HG03460 (cell line): ENCODE measurements around the gene PIGQ.

Source experiments
- ATAC-seq: cut with Tn5 transposase; IDR thresholded peaks from one replicate; pipeline ENCODE4 v1.9.1; 2021; ENCODE audit not compliant: unreplicated experiment

PIGQ gene

DNA sequence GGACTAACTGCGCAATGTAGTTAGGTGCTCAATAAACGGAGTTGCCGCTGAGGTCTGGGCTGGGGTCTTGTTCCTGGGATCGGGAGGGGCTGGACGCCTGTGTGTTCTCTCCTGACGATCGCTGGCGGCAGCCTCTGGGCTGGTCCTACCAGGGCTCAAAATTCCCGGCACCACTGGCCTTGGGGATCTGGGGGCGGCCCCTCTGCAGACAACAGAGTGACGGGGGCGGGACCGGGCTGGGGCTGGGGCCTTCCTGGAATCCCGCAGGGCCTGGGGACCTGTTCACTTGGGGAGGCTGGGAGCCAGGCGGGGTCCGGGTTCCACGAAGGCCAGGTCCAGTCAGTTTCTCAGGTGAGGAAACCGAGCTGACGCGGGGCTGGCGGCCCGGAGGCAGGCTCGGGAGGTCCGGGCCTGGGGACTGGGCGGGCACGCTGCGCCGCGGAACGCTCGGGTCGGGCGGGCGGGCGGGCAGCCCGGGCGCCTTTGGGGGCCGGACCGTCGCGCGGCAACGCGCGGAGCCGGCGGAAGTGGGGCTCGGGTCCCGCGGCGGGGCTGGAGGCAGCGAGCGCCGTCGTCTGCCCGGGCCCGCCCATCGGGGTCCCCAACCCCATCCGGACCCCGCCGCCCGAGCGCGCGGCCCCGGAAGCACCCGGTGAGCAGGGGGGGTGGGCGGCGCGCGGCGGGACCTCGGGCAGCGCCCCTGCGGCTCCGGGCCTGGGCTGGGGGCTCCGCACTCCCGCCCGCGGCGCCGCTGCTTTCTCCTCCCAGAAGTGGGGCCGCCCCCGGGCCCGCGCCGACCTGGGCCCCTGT, at the start of gene PIGQ:
PIGQ (plus strand) TSS at position 524 of the 810 bp plus-strand sequence. CDS start 4,107 bp downstream, outside the sequence.
- peak; percentile 47 for ATAC-seq

DNA sequence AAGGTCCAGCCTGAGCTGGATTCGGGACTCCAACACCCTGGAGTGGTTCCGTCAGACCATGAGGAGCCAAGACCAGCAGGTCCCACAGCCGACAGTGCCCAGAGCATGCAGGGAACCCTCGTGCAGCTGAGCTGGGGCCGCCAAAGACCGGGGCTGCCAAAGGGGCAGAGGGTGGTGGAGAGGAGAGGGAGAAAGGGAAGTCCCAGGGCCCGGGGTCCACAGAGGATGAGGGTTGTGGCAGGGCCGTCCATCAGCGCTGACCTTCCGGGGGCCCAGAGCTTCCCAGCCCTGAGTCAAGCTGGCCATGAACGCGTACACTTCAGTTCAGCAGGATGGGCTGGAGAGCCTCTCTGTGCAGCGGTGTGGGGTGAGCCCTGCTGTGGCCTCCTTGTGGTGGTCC, 48.9 kb upstream of the PIGQ start:
- ATAC-seq: no peak

DNA sequence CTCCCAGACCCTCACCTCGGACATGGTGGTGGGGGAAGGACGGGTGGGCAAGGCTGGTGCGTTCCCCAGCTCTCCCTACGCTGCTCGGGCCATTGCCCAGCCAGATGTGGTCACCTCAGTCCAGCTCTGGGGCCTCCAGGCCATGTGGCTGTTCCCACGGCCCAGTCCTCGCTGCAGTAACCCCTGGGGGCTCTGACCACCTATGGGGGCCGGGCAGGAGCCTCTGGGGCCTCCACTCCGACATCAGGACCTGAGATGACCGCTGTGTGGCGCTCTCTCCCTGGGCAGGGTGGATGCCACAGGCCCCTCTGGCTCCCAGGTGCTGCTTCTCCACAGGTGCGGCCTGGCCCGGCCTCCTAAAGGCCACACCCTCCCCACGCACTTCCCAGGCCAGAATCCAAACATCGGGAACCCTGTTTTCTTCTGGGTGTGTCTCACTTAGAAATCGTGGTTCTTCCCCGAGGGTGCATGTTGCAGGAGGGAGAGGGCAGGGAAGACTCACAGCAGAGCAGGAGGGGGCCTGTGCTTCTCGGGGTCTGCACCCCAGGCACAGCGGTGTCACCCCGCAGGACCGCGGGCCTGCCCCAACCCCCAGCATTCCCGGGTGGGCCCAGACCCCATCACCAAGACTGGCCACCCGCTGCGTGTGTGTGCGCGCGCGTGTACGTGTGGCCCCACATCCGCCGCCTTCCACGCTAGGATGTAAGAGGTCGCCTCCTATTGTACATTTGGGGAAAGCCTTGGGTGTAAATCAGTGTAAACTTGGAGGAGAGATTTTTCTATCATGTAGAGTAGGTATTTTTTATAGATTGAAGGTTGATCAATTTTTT, 48.2 kb upstream of the PIGQ start:
- ATAC-seq: no peak

DNA sequence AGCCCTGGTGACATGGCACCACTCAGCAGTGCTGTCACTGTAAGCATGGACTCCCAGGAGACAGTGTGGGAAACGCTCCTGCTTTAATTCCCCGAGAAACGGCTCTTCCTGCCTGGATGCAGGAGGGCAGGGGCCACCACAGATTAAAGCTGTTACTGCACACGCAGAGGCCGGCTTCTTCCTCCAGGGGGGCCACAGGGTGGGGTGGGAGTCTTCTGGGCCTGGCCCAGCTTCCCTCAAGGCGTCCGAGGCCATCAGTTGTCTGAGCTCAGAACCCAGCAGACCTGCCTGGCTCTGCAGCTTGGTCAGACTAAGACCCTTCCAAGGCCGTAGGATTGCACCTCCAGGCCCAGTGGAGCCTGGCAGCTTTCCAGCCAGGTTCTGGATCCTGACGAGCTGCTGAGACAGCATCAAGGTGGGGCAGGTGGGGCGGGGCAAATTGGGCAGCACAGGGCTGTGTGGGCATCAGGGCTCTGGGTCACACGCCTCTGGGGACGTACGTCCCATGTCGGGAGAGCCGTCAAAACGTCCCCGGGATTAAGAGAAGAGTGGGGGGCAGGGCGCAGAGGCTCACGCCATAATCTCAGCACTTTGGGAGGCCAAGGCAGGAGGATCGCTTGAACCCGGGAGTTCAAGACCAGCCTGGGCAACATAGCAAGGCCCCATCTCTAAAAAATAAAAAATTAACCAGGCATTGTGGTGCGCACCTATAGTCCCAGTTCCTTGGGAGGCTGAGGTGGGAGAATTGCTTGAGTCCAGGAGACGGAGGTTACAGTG, 47.3 kb upstream of the PIGQ start:
- ATAC-seq: no peak

DNA sequence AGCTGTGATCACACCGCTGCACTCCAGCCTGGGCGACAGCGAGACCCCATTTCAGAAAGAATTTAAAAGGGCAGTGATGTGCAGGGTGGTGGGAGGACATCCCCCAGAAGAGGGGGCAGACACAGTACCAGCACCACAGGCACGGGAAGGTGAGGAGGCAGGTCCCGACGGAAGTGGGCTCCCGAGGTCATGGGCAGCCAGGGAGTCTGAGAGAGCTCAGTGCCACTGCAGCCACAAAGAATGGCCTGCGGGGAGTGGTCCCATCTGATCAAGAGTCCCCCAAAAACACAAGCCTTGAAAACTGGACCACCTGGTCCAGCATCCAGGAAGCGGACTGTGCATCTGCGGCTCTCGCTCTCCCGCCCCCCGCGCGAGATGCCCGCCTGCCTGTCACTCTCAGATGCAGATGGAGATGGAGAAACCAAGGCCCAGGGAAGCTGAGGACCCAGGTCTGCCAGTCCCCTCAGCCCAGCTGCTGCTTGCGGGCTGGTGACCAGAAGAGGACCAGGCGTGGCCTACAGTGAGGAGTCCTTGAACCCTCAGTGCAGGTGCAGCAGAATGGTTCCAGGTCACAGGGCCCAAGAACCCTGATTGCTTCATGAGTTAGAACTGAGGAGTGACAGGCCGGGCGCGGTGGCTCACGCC, 46.5 kb upstream of the PIGQ start:
- no peak for ATAC-seq

DNA sequence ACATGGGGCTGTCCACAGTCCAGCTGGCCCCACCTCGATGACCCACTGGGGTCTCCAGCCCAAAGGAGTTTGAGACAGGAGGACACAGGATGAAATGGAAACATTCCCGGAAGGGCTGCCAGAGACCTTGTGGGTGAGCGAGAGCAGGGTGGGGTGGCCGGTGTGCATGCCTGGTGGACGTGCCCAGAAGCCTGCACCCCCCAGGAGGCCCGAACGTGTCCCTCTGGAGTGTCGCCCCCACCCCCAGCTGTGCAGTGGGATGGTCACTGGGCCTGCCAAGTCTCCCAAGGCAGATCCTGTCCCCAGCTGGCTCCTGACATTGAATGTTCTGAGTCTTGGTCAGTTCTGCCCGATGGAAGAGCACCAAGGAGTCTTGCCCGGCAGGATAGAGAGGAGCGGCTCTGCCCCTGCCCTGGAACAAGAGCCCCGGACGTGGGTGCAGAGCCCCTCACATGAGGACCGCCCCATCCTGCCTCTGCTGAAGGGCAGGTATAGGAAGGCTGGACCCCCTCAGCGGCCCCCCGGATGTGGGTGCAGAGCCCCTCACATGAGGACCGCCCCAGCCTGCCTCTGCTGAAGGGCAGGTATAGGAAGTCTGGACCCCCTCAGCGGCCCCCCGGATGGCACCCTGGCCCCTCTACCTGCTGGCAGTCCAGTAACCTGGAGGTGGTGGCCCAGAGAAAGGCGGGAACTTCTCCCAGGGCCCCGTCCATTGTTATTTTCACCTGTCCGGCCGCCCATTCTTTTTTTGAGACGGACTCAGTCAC, 45.3 kb upstream of the PIGQ start:
- ATAC-seq: no peak

DNA sequence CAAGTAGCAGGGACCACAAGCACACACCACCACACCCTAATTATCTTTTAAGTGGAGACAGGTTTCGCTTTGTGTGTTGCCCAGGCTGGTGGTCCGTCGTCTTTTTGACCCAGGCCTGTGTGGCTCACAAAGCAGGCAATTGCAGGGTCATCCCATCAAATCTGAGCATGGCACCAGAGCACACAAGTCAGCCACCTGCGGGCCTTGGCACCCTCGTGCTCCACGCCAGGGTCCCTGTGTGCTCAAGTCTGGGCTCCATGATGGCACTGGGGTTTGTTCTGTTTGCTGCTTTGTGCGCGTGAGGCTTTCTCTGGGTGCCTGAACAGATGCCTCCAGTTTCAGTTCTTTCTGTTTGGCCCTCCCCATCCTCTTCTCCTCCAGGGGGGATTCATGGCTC, 44.6 kb upstream of the PIGQ start:
- ATAC-seq: no peak

DNA sequence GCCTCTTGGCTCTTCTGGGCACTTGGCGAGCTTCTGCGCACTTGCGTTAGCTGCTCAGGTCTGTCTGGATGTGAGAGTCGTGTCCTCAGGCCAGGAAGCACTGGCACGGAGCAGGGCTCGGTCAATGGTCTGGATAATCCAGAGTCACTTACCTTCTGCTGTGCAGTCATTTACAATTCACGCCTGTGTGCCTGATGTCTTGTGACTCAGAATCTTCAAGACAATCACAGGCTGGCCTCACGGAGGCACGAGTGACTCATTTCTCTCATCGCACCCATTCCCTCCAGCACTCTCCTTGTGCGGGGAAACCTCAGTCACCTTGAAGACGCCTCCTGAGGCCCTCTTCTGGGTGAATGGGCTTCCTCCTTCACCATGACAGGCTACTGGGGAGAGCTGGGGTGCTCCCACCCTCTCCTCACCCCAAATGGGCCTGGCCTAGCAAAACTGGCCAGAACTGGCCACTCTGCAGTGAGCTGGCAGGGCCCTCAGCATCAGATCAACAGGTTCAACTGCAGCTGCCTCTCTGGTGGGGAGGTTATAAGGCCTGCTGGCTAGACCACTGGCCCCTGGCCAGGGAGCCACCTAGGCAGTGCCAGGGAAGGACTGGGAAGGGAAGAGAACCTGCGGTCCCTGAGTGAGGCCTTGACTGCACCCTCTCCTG, 44.1 kb upstream of the PIGQ start:
- no peak for ATAC-seq

DNA sequence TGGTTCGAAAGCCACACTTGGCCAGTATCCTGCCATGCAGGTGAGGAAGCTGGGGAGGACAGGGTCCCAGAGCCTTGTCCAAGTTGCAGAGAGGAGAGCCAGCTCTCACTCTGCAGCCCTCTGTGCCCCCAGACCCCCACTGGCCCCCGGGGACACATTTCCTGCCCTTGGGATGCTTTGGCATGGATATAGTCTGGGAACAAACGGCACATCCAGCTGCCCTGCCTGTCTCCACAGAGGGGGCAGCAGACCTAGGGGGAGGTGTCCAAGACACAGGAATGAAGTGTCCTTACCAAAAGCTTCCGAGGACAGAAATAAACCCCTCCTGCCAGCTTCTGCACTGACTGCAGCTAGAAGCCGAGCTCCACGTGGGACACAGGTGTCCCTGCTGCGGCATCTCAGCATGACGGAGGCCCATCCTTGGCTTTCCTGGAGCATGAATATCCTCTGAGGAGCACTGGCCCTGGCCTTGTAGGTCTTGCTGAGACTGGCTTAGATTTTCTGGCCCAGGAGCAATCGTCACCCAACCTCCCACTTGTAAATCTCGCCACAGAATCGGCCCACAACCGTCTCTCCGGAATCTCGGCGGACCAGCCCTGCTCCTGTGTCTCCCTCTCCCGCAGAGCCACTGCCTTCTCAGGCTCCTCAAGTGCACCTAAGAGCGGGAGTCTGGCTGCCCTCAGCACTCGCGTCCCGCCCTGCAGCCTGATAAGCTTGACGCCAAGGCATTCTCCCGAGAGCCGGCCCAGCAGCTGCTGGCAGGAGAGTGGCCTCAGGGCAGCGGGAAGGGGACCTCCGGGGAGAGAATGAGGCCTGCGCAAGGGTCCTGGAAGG, 43.4 kb upstream of the PIGQ start:
- ATAC-seq: no peak

DNA sequence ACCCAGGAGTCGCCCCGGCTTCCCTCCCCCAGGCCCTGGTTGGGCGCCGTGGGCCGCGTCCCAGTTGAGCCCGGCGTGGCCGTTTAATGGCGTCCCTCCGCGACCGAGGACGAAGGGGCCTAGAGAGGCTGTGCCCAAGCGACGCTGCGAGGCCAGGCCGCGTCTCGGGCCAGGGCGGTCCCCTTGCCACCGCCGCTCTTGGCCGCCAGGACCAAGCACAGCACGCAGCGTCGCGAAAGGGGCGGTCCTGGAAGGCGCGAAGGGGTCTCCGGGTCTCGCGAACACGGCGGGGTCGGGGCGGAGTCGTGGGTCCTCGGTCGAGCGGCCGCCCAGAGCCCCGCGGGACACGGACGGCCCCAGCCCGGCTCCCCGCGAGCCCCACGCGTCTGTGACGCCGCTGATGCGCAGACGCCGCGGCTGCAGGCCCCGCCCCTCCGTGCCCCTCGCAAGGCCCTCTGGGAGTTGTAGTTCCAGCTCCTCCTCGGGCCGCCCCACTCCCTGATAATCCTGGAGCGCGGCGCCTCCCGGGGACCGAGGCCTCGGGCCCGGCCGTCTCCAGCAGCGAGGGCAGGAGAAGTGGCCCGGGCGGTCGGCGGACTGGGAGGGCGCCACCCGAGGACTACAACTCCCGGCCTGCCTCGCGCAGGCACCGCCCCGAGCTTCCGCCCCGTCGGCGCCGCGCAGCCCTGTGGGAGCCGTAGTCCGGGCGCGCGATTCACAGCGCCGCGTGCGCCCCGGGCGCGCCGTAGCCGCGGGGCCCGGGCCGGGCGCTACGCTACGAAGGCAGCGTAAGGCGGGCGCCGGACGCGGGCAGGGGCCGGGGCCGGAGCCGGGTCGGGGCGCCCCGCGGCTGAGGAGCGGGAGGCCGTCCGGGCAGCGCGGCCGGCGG, 42.5 kb upstream of the PIGQ start, which contains the start of gene CAPN15:
CAPN15 (plus strand) TSS at position 698 of the 889 bp plus-strand sequence. CDS start 19,127 bp downstream, outside the sequence.
- ATAC-seq: peak; percentile 67

DNA sequence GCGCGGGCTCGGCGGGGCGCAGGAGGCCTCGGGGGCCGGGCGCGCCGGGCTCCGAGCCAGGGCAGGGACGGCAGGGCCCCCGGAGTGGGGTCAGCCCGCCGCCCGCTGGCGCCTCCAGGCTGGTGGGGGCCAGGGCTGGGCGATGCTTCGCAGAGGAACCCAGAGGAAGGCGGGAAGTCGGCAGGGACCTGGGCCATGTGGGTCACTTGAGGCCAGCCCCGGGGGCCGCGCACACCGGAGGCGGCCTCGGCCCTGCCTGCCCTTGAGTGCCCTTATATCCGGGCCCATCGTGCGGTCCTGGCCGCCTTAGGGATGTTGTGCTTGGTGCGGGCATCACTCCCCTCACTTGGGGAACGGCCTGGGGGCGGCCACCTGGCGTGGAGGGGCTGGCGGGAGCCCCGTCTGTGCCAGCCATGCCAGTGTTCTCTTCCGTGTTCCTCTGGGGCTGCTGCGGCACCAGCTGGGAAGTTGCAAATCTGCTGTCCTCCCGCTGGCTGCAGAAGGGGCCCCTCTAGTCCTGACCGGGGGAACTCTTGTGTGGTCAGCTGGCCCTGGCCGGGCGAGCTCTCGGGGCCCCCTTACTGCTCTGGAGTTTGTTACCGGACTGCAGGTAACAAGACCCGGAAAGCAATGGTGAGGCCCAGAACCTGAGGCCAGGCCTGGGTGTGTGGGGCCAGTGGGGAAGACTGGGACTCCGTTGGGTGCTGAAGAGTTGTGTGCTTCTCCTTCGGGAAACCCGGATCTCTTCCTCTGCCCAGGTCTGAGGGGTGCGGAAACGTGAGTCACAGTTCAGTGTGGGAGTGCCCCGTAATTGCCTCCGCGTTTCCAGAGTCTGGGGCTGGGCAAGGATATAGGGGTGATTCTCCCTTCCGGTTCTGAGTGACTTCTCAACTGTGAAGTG, 41.4 kb upstream of the PIGQ start:
- no peak for ATAC-seq

DNA sequence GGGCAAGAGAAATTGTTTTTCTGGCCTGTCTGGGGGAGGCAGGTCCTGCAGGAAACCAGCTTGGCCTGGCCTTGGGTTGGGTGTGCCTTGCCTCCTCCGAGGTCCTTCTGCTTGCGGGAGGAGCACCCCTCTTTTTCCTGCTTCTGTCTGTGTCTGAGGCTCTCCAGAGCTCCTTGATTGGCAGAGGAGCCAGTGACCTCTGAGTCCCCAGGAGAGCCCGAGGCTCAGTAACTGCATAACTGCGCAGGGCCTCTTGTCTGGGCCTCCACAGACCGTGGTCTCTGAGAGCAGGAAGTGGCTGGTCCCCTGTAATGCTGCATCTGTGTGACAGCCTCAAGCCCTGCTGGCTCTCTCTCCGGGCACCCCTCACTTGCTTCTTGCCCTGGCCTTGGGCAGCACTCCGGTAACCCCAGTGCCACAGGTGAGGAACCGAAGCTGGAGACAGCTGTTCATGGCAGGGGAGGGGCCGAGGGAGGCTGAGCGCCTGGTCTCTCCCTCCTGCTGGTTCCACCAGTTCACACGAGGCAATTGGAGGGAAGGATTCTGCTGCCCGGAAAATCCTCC, 40.7 kb upstream of the PIGQ start:
- ATAC-seq: no peak

DNA sequence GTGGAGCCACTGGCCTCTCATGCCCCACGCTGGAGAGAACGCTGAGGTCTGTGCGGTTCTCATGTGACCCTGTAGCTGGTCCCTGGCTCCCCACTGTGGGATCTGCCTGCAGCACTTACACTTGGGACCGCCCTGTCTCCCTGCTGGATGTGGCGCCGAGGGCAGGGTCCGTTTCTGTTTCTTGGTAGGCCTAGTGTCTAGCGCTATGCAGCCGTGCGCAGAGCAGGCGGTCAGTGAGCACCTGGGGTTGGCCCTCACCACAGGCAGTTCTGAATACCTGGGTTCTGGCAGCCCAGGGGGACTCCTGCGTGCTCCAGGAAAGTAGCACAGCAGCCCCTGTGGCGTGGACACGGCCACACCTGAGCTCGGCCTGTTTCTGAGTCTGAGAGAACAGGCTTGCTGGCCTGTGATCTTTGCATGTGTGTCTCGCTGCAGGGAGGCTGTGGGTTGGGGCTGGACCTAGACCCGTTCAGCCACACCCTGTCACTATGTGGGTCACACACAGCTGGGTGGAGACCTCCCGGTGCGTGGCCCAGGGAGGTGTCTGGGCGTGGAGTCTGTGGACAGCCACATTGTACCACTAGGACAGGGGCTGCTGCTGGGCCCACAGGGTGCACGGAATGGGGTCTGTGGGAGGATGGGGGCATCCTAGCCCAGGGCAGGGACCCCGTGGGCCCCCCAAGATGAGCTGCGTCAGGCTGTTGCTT, 39.5 kb upstream of the PIGQ start:
- no peak for ATAC-seq

DNA sequence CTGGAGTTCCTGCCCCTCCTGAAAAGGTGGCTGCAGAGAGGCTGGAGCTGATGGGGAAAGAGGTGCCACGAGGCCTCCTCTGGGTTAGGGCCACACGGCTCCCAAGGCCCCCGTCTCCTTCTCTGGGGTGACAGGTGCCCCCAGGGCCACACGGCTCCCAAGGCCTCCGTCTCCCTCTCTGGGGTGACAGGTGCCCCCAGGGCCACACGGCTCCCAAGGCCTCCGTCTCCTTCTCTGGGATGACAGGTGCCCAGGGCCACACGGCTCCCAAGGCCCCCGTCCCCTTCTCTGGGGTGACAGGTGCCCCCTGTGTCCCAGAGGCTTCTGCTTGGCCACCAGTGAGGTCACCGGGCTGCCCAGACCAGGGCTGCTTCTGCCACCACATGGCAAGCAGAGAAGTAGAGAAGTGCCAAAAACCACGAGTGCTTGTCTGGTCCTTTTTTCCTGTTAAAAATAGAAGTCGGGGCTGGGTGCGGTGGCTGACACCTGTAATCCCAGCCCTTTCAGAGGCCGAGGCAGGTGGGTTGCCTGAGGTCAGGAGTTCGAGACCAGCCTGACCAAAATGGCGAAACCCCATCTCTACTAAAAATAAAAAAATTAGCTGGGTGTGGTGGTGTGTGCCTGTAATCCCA, 38.2 kb upstream of the PIGQ start:
- ATAC-seq: no peak
